K562 (cell line): ENCODE measurements around the gene FKRP. TPM values are rescaled to one million over a fixed set of nuclear protein-coding genes. Genes with fewer than 3 reads are reported as not detected.

ENCODE experiments used
- ATAC-seq: fragments of 200-7000 bp; cut with Tn5 transposase; 3 replicates; pipeline ENCODE4 v1.9.1; 2020; ENCODE audit warnings: moderate library complexity
- BruUV-seq: library from RNA; stranded (reverse); fragments of 400-500 nt; replicated peaks from 2 replicates; lab custom pipeline; 2021; lab: Mats Ljungman, UMichigan
- CTCF ChIA-PET: fragments of 300-600 bp; formaldehyde crosslinking; extraction: SDS; loops from one replicate; lab custom pipeline; 2021; ENCODE audit warnings: low intra/inter-chr PET ratio; lab: Yijun Ruan, JAX
- POLR2A ChIA-PET: fragments of 300-600, 350-650 bp; sonication (Branson Sonifier 250); formaldehyde crosslinking; extraction: SDS; loops from one replicate; lab custom pipeline; 2021; ENCODE audit warnings: antibody characterized with exemption, inconsistent platforms; lab: Yijun Ruan, JAX
- DNase-seq, 4 experiments: peaks; one replicate each; pipeline versions ENCODE4 v3.0.0 to v3.0.0-alpha.2; 2011 to 2018; ENCODE audit warnings: low spot score in 3 of 4, mixed read lengths in 3 of 4; ENCODE audit errors: extremely low read depth in 1 of 4
- FAIRE-seq: peaks from 2 replicates; lab custom pipeline; 2011; peaks lifted over from hg19 to GRCh38; lab: Jason Lieb, UNC
- H2AFZ ChIP-seq: 2 replicates; pipeline ENCODE4 v1.6.0; 2011; ENCODE audit warnings: low read depth, low read length, control low read depth, inconsistent platforms
- H3K27ac ChIP-seq: fragments of 200-600 bp; 3 replicates; pipeline ENCODE4 v1.8.0; 2011; ENCODE audit warnings: low read depth, mild to moderate bottlenecking, control low read depth, inconsistent platforms, low read length, moderate library complexity, mixed read lengths; ENCODE audit errors: extremely low read depth
- H3K27me3 ChIP-seq, 2 experiments: fragments of 300-600 bp in 1 of 2; 2 replicates in 1 of 2; 3 replicates in 1 of 2; pipeline versions ENCODE4 v1.6.0 to v1.8.0; 2011; ENCODE audit warnings: inconsistent platforms in 2 of 2, low read length in 2 of 2, mild to moderate bottlenecking in 1 of 2, mixed read lengths in 1 of 2, moderate library complexity in 1 of 2; ENCODE audit not compliant: control insufficient read depth in 2 of 2, insufficient read depth in 2 of 2
- H3K36me3 ChIP-seq: fragments of 300-600 bp; 3 replicates; pipeline ENCODE4 v1.8.0; 2011; ENCODE audit warnings: mild to moderate bottlenecking, low read length, inconsistent platforms; ENCODE audit not compliant: control insufficient read depth, insufficient read depth
- H3K4me1 ChIP-seq, 2 experiments: fragments of 200-600 bp in 1 of 2; replicated peaks in 1 of 2; 2 replicates in 1 of 2; 3 replicates in 1 of 2; pipeline versions ENCODE4 v1.5.1 to v1.8.0; 2011; ENCODE audit warnings: inconsistent platforms in 2 of 2, low read length in 2 of 2, mild to moderate bottlenecking in 1 of 2, mixed read lengths in 1 of 2, moderate library complexity in 1 of 2; ENCODE audit not compliant: control insufficient read depth in 2 of 2, insufficient read depth in 2 of 2
- H3K4me2 ChIP-seq: 2 replicates; pipeline ENCODE4 v1.6.1; 2011; ENCODE audit warnings: low read length, control low read depth, inconsistent platforms, mixed read lengths; ENCODE audit not compliant: insufficient read depth
- H3K4me3 ChIP-seq: fragments of 200-600 bp; sonication (generic), shearing (Covaris generic); 2 replicates; pipeline ENCODE4 v1.5.1; 2016; ENCODE audit warnings: control low read depth, inconsistent platforms
- H3K79me2 ChIP-seq: fragments of 200-600 bp; 3 replicates; pipeline ENCODE4 v1.8.0; 2011; ENCODE audit warnings: low read length, inconsistent platforms; ENCODE audit not compliant: control insufficient read depth, insufficient read depth
- H3K9ac ChIP-seq, 2 experiments: 2 replicates each; pipeline versions ENCODE4 v1.6.0 to v1.6.1; 2011; ENCODE audit warnings: low read depth in 2 of 2, low read length in 2 of 2, control low read depth in 1 of 2, inconsistent platforms in 1 of 2, mild to moderate bottlenecking in 1 of 2, mixed read lengths in 1 of 2; ENCODE audit not compliant: insufficient read depth in 1 of 2
- H3K9me1 ChIP-seq: one replicate; pipeline ENCODE4 v1.6.0; 2011; ENCODE audit warnings: inconsistent platforms, mild to moderate bottlenecking, low read length, moderate library complexity; ENCODE audit not compliant: control insufficient read depth, insufficient read depth
- H3K9me3 ChIP-seq: replicated peaks from 2 replicates; pipeline ENCODE4 v1.5.1; 2011; ENCODE audit warnings: low read depth, low read length, inconsistent platforms; ENCODE audit not compliant: control insufficient read depth, insufficient read depth
- H4K20me1 ChIP-seq: replicated peaks from 2 replicates; pipeline ENCODE4 v1.6.1; 2011; ENCODE audit warnings: low read length, inconsistent platforms, mixed read lengths; ENCODE audit not compliant: control insufficient read depth, insufficient read depth
- E2F3 ChIP-seq: fragments of 250-450 bp; sonication (Bioruptor Pico); IDR thresholded peaks from 2 replicates; pipeline ENCODE4 v1.4.0; 2020; ENCODE audit warnings: mild to moderate bottlenecking
- POLR2G ChIP-seq: fragments of 200-400 bp; formaldehyde crosslinking; IDR thresholded peaks from 2 replicates; pipeline ENCODE4 v1.6.1; 2017; ENCODE audit warnings: low read depth, mild to moderate bottlenecking, antibody characterized with exemption, low read length, moderate library complexity
- WGBS: fragments of 100-300 bp; shearing (Covaris generic); methylation state at CpG from one replicate; pipeline ENCODE4 v1.1.6; 2016; ENCODE audit warnings: low coverage, mixed read lengths; ENCODE audit not compliant: insufficient coverage; ENCODE audit errors: missing lambda C conversion rate; 5-methylcytosine and 5-hydroxymethylcytosine counted together
- in situ Hi-C: fragments of 300-500 bp; cut with MboI; formaldehyde crosslinking; loops from 4 replicates; pipeline ENCODE4 v1.15.0; 2018; ENCODE audit warnings: inconsistent platforms, mixed read lengths
- intact Hi-C: fragments of 100-400 bp; cut with micrococcal nuclease; formaldehyde crosslinking; loops from 2 replicates; pipeline ENCODE4 v1.14.2; 2022
- polyA plus RNA-seq, 8 experiments: library from polyadenylated mRNA; depleted of rRNA in 4 of 8; stranded (reverse) in 5 of 8; unstranded in 3 of 8; fragments of >200 nt; fragmentation: Nextera tagmentation in 2 of 8; fragmentation: Illumina TruSeq in 1 of 8; extraction: Ambion mirVana in 2 of 8; extraction: Trizol in 1 of 8; gene quantifications; 2 replicates each; pipeline versions ENCODE4 v1.2.1 to v1.2.3, GENCODE V29; 2011 to 2014; ENCODE audit warnings: inconsistent platforms in 1 of 8, missing spikeins in 1 of 8
- total RNA-seq, 7 experiments: library from RNA; depleted of rRNA in 6 of 7; stranded (reverse); fragments of >200 nt in 6 of 7; fragmentation: Illumina TruSeq in 2 of 7; extraction: Trizol in 2 of 7; gene quantifications; 2 replicates each; pipeline versions ENCODE4 v1.2.1 to v1.2.3, GENCODE V29; 2011 to 2021; ENCODE audit warnings: low replicate concordance in 1 of 7

Gene FKRP
- total and polyA plus RNA-seq, 9 of the 15 experiments (the other 6 are each of a cell fraction or from before 2014, with no cell fraction given) = 0.68 to 16.1 (median 6.5) TPM

GRCh38 chr19:46755077-46755852 is 9.4 kb downstream of the FKRP start:
- BruUV-seq = no TSS peak
- Histone ChIP-seq H3K36me3 (peaks cover 9% of the 10 kb centered on the region; the same call in 2 of the 3 replicates), H3K9me3 (no peaks in the 10 kb centered on the region), H3K9ac (no peak overlapping the region)
- FAIRE-seq (no peak), DNase-seq (no peak)
- 88% methylated on average over 12 of the region's 39 CpGs for WGBS
- 0 out of 2 replicates have a peak, but pooled peaks have one; percentile 28 for TF ChIP-seq POLR2G
- no peak for TF ChIP-seq E2F3
- TF ChIP-seq, all 486 proteins: peak for 1
- ATAC-seq = no peak
- Histone ChIP-seq H3K4me3 (no peak overlapping the region), H3K79me2 (no peaks in the 10 kb centered on the region), H4K20me1 (peaks cover 3% of the 10 kb centered on the region; the same call in 1 of the 2 replicates), H2AFZ (no peak overlapping the region), H3K4me1 (peaks cover 5 to 17% of the 10 kb centered on the region in 2 experiments; a peak in 4 of 5 replicates), H3K4me2 (no peak overlapping the region), H3K27me3 (no peaks in the 10 kb centered on the region), H3K27ac (no peak overlapping the region), H3K9me1 (no peaks in the 10 kb centered on the region)
- POLR2A ChIA-PET = interaction anchor here (0.6 to 0.7 kb wide), 2 partner anchors 30 to 64 kb away, joined by 3 to 5 read pairs; no protein-coding TSS in a partner anchor
- in situ Hi-C loops = loop anchor here (10.0 kb wide), 1 partner anchor 240 kb away; no protein-coding TSS in a partner anchor
- intact Hi-C loops = loop anchor here (5.0 kb wide), 1 partner anchor 72 kb away; no protein-coding TSS in a partner anchor
- CTCF ChIA-PET = interaction anchor here (1.9 kb wide), 1 partner anchor 51 kb away, joined by 6 read pairs; no protein-coding TSS in a partner anchor
